Measurements from ENCODE around the gene ETS1. TPM values are rescaled to one million over a fixed set of nuclear protein-coding genes. Genes with fewer than 3 reads are reported as not detected.

ETS1 gene
- total RNA-seq, 2 experiments from 2014 or later, result 203 to 466 TPM

- CTCF ChIA-PET (ENCODE audit: unreplicated experiment), result no interaction called here
- BruUV-seq (replicated peaks), result no TSS peak
Observed at GRCh38 chr11:128559496-128560103, 27.8 kb downstream of the ETS1 start.

DNA sequence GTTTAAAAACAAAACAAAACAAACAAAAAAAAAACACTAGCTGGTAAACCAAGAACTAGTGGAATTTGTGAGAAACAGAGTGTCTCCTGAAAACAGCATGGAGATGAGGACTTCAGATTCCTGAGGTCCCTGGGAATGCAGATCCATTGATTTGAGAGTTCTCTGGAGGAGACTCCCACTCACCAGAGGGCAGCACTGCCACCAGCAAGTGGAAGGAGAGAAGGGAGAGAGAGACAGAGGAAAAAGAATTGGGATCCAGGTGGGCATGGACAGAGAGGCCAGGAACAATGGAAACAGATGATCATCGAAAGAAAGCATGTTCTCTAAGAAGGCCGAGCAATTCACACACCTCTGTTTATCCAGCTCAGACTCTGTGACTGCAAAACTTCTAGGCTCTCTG lies 31.8 kb downstream of the ETS1 start:
- TF ChIP-seq CTCF (conservative IDR thresholded peaks at IDR 0.05; ENCODE audit: low read length) (peak; percentile 80), EZH2phosphoT487 (IDR thresholded peaks at IDR 0.05; ENCODE audit: borderline replicate concordance, low read depth, low read length) (no peak)
- H3K27ac ChIP-seq (ENCODE audit: low read depth, low read length, poor library complexity, severe bottlenecking), result no peak overlapping the region
- H2AFZ ChIP-seq (ENCODE audit: low read length), result peak overlapping the region; percentile 56; the same call in 1 of the 2 replicates
- BruUV-seq (replicated peaks), result no TSS peak
- H3K9me2 ChIP-seq (ENCODE audit: insufficient read depth, low read length), result no peaks in the 10 kb centered on the region
- H3K4me2 ChIP-seq (ENCODE audit: low read length), result peak overlapping the region; percentile 78; the same call in 1 of the 2 replicates
- H3K4me3 ChIP-seq (ENCODE audit: low read depth, low read length, poor library complexity, severe bottlenecking), result no peak overlapping the region
- intact Hi-C loops (cut with micrococcal nuclease; ENCODE audit: unreplicated experiment), result no loop called here
- ChIA-PET CTCF (ENCODE audit: unreplicated experiment) (interaction anchor here (1.0 to 2.7 kb wide), 4 partner anchors 8 to 75 kb away, joined by 3 to 37 read pairs (median 6); no protein-coding TSS in a partner anchor), POLR2A (interaction anchor here (0.7 to 6.3 kb wide), 12 partner anchors 12 to 252 kb away, joined by 3 to 159 read pairs (median 16); no protein-coding TSS in a partner anchor)
- no peak for DNase-seq (ENCODE audit: low spot score)
- H3K9me3 ChIP-seq (ENCODE audit: low read length), result no peaks in the 10 kb centered on the region; the same call in 1 of the 2 replicates
- peaks cover 76% of the 10 kb centered on the region for H3K4me1 ChIP-seq (ENCODE audit: insufficient read depth, low read length, poor library complexity, severe bottlenecking)
- peaks cover 6% of the 10 kb centered on the region; the same call in 1 of the 2 replicates for H3K79me2 ChIP-seq (ENCODE audit: insufficient read depth, low read depth, low read length)
- no peaks in the 10 kb centered on the region for H3K36me3 ChIP-seq (ENCODE audit: insufficient read depth, low read length)
- H4K20me1 ChIP-seq (ENCODE audit: insufficient read depth, low read length), result no peaks in the 10 kb centered on the region

More at GRCh38 chr11:128559496-128560103, 27.8 kb downstream of the ETS1 start:
- H3K9me2 ChIP-seq (ENCODE audit: insufficient read depth, low read length), result no peaks in the 10 kb centered on the region
- H3K4me1 ChIP-seq (ENCODE audit: insufficient read depth, low read length, poor library complexity, severe bottlenecking), result peaks cover 66% of the 10 kb centered on the region
- no peaks in the 10 kb centered on the region for H3K36me3 ChIP-seq (ENCODE audit: insufficient read depth, low read length)
- no peaks in the 10 kb centered on the region; the same call in 1 of the 2 replicates for H3K9me3 ChIP-seq (ENCODE audit: low read length)
- peak overlapping the region; percentile 30 for H3K4me2 ChIP-seq (ENCODE audit: low read length)
- H2AFZ ChIP-seq (ENCODE audit: low read length), result peak overlapping the region; percentile 74
- no peaks in the 10 kb centered on the region for H4K20me1 ChIP-seq (ENCODE audit: insufficient read depth, low read length)
- no peak for DNase-seq (ENCODE audit: low spot score)
- TF ChIP-seq EZH2phosphoT487 (IDR thresholded peaks at IDR 0.05; ENCODE audit: borderline replicate concordance, low read depth, low read length), result no peak
- TF ChIP-seq CTCF (conservative IDR thresholded peaks at IDR 0.05; ENCODE audit: low read length), result no peak
- no peak overlapping the region for H3K4me3 ChIP-seq (ENCODE audit: low read depth, low read length, poor library complexity, severe bottlenecking)
- H3K79me2 ChIP-seq (ENCODE audit: insufficient read depth, low read depth, low read length), result no peaks in the 10 kb centered on the region; the same call in 1 of the 2 replicates
- peak overlapping the region; percentile 25 for H3K27ac ChIP-seq (ENCODE audit: low read depth, low read length, poor library complexity, severe bottlenecking)
- intact Hi-C loops (cut with micrococcal nuclease; ENCODE audit: unreplicated experiment), result no loop called here
- POLR2A ChIA-PET, result interaction anchor here (0.5 to 1.5 kb wide), 4 partner anchors 11 to 136 kb away, joined by 4 to 6 read pairs (median 4); no protein-coding TSS in a partner anchor
